ENCODE data around the gene CLK4. TPM values are rescaled to one million over a fixed set of nuclear protein-coding genes. Genes with fewer than 3 reads are reported as not detected.
A peak's percentile ranks its signal among the peaks of the same experiment; 100 is the strongest.

Gene CLK4
- total RNA-seq, 1 experiment from 2014 or later, result 29.3 TPM

GRCh38 chr5:178627259-178627598, 379 bp upstream of the CLK4 start:
- TF ChIP-seq CTCF (IDR thresholded peaks at IDR 0.05; ENCODE audit: unreplicated experiment), result no peak
- H3K4me1 Mint-ChIP-seq (ENCODE audit: low read depth, unreplicated experiment), result peaks cover 6% of the 10 kb centered on the region
- H3K36me3 Mint-ChIP-seq (ENCODE audit: insufficient read depth, unreplicated experiment), result peaks cover 32% of the 10 kb centered on the region
- BruUV-seq (replicated peaks), result no TSS peak
- peak overlapping the region; percentile 99 for H3K27ac Mint-ChIP-seq (ENCODE audit: unreplicated experiment)
- DNase-seq, result no peak
- intact Hi-C loops (cut with micrococcal nuclease; ENCODE audit: unreplicated experiment), result no loop called here
- CTCF ChIA-PET, result no interaction called here
- peaks cover 4% of the 10 kb centered on the region for H3K9me3 Mint-ChIP-seq (ENCODE audit: low read depth, unreplicated experiment)
- peak overlapping the region; percentile 100 for H3K4me3 Mint-ChIP-seq (ENCODE audit: low read depth, unreplicated experiment)
- no peaks in the 10 kb centered on the region for H3K27me3 Mint-ChIP-seq (ENCODE audit: unreplicated experiment)

GRCh38 chr5:178625679-178626483, 969 bp downstream of the CLK4 start:
- Mint-ChIP-seq H3K27me3 (ENCODE audit: unreplicated experiment) (no peaks in the 10 kb centered on the region), H3K4me3 (ENCODE audit: low read depth, unreplicated experiment) (peak overlapping the region; percentile 100), H3K9me3 (ENCODE audit: low read depth, unreplicated experiment) (peaks cover 4% of the 10 kb centered on the region), H3K27ac (ENCODE audit: unreplicated experiment) (peak overlapping the region; percentile 99), H3K4me1 (ENCODE audit: low read depth, unreplicated experiment) (peaks cover 6% of the 10 kb centered on the region), H3K36me3 (ENCODE audit: insufficient read depth, unreplicated experiment) (peaks cover 32% of the 10 kb centered on the region)
- no peak for TF ChIP-seq CTCF (IDR thresholded peaks at IDR 0.05; ENCODE audit: unreplicated experiment)
- intact Hi-C loops (cut with micrococcal nuclease; ENCODE audit: unreplicated experiment), result loop anchor here (2.0 kb wide), 1 partner anchor 19 kb away; no protein-coding TSS in a partner anchor
- CTCF ChIA-PET, result interaction anchor here (0.8 kb wide), 1 partner anchor 11 kb away, joined by 4 read pairs; no protein-coding TSS in a partner anchor
- no peak for DNase-seq
- no TSS peak for BruUV-seq (replicated peaks)

GRCh38 chr5:178624631-178625546, 2.0 kb downstream of the CLK4 start:
- no peak for DNase-seq
- CTCF ChIA-PET, result interaction anchor here (0.7 to 1.2 kb wide), 2 partner anchors 23 to 927 kb away, joined by 3 to 5 read pairs; no protein-coding TSS in a partner anchor
- peak overlapping the region; percentile 100 for H3K4me3 Mint-ChIP-seq (ENCODE audit: low read depth, unreplicated experiment)
- intact Hi-C loops (cut with micrococcal nuclease; ENCODE audit: unreplicated experiment), result loop anchor here (2.0 kb wide), 1 partner anchor 18 kb away; no protein-coding TSS in a partner anchor
- peaks cover 42% of the 10 kb centered on the region for H3K36me3 Mint-ChIP-seq (ENCODE audit: insufficient read depth, unreplicated experiment)
- no peaks in the 10 kb centered on the region for H3K27me3 Mint-ChIP-seq (ENCODE audit: unreplicated experiment)
- H3K27ac Mint-ChIP-seq (ENCODE audit: unreplicated experiment), result peak overlapping the region; percentile 99
- peaks cover 6% of the 10 kb centered on the region for H3K4me1 Mint-ChIP-seq (ENCODE audit: low read depth, unreplicated experiment)
- no TSS peak for BruUV-seq (replicated peaks)
- TF ChIP-seq CTCF (IDR thresholded peaks at IDR 0.05; ENCODE audit: unreplicated experiment), result no peak
- peaks cover 4% of the 10 kb centered on the region for H3K9me3 Mint-ChIP-seq (ENCODE audit: low read depth, unreplicated experiment)

- Mint-ChIP-seq H3K4me3 (ENCODE audit: low read depth, unreplicated experiment) (no peak overlapping the region), H3K9me3 (ENCODE audit: low read depth, unreplicated experiment) (peaks cover 4% of the 10 kb centered on the region), H3K4me1 (ENCODE audit: low read depth, unreplicated experiment) (peaks cover 6% of the 10 kb centered on the region), H3K27me3 (ENCODE audit: unreplicated experiment) (no peaks in the 10 kb centered on the region), H3K36me3 (ENCODE audit: insufficient read depth, unreplicated experiment) (peaks cover 46% of the 10 kb centered on the region), H3K27ac (ENCODE audit: unreplicated experiment) (no peak overlapping the region)
- no TSS peak for BruUV-seq (replicated peaks)
- no peak for DNase-seq
- intact Hi-C loops (cut with micrococcal nuclease; ENCODE audit: unreplicated experiment), result no loop called here
- CTCF ChIA-PET, result no interaction called here
- TF ChIP-seq CTCF (IDR thresholded peaks at IDR 0.05; ENCODE audit: unreplicated experiment), result no peak
Observed at GRCh38 chr5:178622679-178623247, 4.1 kb downstream of the CLK4 start.
